Measurements from ENCODE around the gene TCP1. TPM values are rescaled to one million over a fixed set of nuclear protein-coding genes. Genes with fewer than 3 reads are reported as not detected.
A peak's percentile ranks its signal among the peaks of the same experiment; 100 is the strongest.

Gene TCP1
- total and polyA plus RNA-seq, 2 of the 13 experiments (the other 11 are each of a cell fraction or from before 2014, with no cell fraction given): 116 to 553 TPM

GRCh38 chr6:159790149-159790955 is 950 bp upstream of the TCP1 start, which contains the start of gene MRPL18 (continued):
- TF ChIP-seq HHEX (CRISPR knock-in tag; IDR thresholded peaks at IDR 0.05): no peak
- TF ChIP-seq NCOA1 (CRISPR knock-in tag; IDR thresholded peaks at IDR 0.05): no peak
- no peak for TF ChIP-seq ZNF737 (CRISPR knock-in tag; IDR thresholded peaks at IDR 0.05; ENCODE audit: borderline replicate concordance)
- TF ChIP-seq NR0B2 (CRISPR knock-in tag; IDR thresholded peaks at IDR 0.05): no peak
- peak; percentile 4; the same call in 1 of the 2 replicates for TF ChIP-seq ZSCAN30 (CRISPR knock-in tag; IDR thresholded peaks at IDR 0.05)
- no peak for TF ChIP-seq KLF11 (CRISPR knock-in tag; IDR thresholded peaks at IDR 0.05)
- no peak for TF ChIP-seq ZNF652 (CRISPR knock-in tag; IDR thresholded peaks at IDR 0.05; ENCODE audit: borderline replicate concordance, low read depth)
- TF ChIP-seq ZNF484 (CRISPR knock-in tag; IDR thresholded peaks at IDR 0.05; ENCODE audit: borderline replicate concordance, low read depth): no peak
- TF ChIP-seq ZNF383 (CRISPR knock-in tag; IDR thresholded peaks at IDR 0.05; ENCODE audit: borderline replicate concordance): no peak
- no peak for TF ChIP-seq PAX8 (CRISPR knock-in tag; IDR thresholded peaks at IDR 0.05; ENCODE audit: borderline replicate concordance)
- TF ChIP-seq ZBTB7A (CRISPR knock-in tag; IDR thresholded peaks at IDR 0.05): no peak
- TF ChIP-seq XBP1 (CRISPR knock-in tag; IDR thresholded peaks at IDR 0.05): no peak
- no peak for TF ChIP-seq E2F1 (CRISPR knock-in tag; IDR thresholded peaks at IDR 0.05)
- no peak for TF ChIP-seq RFXANK (CRISPR knock-in tag; IDR thresholded peaks at IDR 0.05)
- TF ChIP-seq ZFYVE20 (CRISPR knock-in tag; IDR thresholded peaks at IDR 0.05; ENCODE audit: borderline replicate concordance, low read depth): no peak
- TF ChIP-seq SRSF9 (IDR thresholded peaks at IDR 0.05; ENCODE audit: borderline replicate concordance, insufficient read depth, low read depth, low read length, poor library complexity, severe bottlenecking): no peak
- TF ChIP-seq NCOA2 (CRISPR knock-in tag; IDR thresholded peaks at IDR 0.05): peak; percentile 43
- no peak for TF ChIP-seq TEAD3 (CRISPR knock-in tag; optimal IDR thresholded peaks at IDR 0.05; ENCODE audit: borderline replicate concordance)
- TF ChIP-seq ZNF784 (CRISPR knock-in tag; IDR thresholded peaks at IDR 0.05; ENCODE audit: borderline replicate concordance): no peak
- TF ChIP-seq MIER2 (CRISPR knock-in tag; IDR thresholded peaks at IDR 0.05): no peak
- TF ChIP-seq HCFC1 (IDR thresholded peaks at IDR 0.05; ENCODE audit: low read depth, low read length): peak; percentile 22
- TF ChIP-seq ZNF546 (CRISPR knock-in tag; conservative IDR thresholded peaks at IDR 0.05): no peak
- no peak for TF ChIP-seq RBM39 (IDR thresholded peaks at IDR 0.05; ENCODE audit: low read depth, low read length, poor library complexity, severe bottlenecking)
- TF ChIP-seq ZFP36L2 (CRISPR knock-in tag; IDR thresholded peaks at IDR 0.05): no peak
- TF ChIP-seq ZNF12 (CRISPR knock-in tag; IDR thresholded peaks at IDR 0.05): no peak
- no peak for TF ChIP-seq CENPX (CRISPR knock-in tag; IDR thresholded peaks at IDR 0.05)
- no peak for TF ChIP-seq BATF2 (CRISPR knock-in tag; IDR thresholded peaks at IDR 0.05)
- TF ChIP-seq MAFG (CRISPR knock-in tag; IDR thresholded peaks at IDR 0.05): no peak
- TF ChIP-seq ZNF33A (CRISPR knock-in tag; IDR thresholded peaks at IDR 0.05; ENCODE audit: borderline replicate concordance): peak; percentile 86; the same call in 1 of the 2 replicates
- TF ChIP-seq ZNF792 (CRISPR knock-in tag; IDR thresholded peaks at IDR 0.05): peak; percentile 37; the same call in 1 of the 2 replicates

Data from HepG2 (cell line).